MCF 10A (cell line): Measurements from ENCODE around the gene GAB4. TPM values are rescaled to one million over a fixed set of nuclear protein-coding genes. Genes with fewer than 3 reads are reported as not detected.
"Not testable (repeated sequence)": the region's sequence is repeated elsewhere in the genome, so short reads cannot be mapped to it uniquely, and the experiment has no call there.

ENCODE experiments used
- BruUV-seq: library from RNA; stranded (reverse); fragments of 400-500 nt; replicated peaks from 2 replicates; lab custom pipeline; 2021; lab: Mats Ljungman, UMichigan
- CTCF ChIA-PET: fragments of 300-600 bp; sonication (Branson Sonifier 250); formaldehyde crosslinking; extraction: SDS; loops from one replicate; lab custom pipeline; 2021; ENCODE audit warnings: antibody characterized with exemption, inconsistent platforms; lab: Yijun Ruan, JAX
- POLR2A ChIA-PET: fragments of 300-600, 350-650 bp; sonication (Branson Sonifier 250); formaldehyde crosslinking; extraction: SDS; loops from one replicate; lab custom pipeline; 2020; ENCODE audit warnings: antibody characterized with exemption, inconsistent platforms; lab: Yijun Ruan, JAX
- DNase-seq: peaks from one replicate; pipeline ENCODE4 v3.0.0-alpha.2; 2018; ENCODE audit not compliant: unreplicated experiment
- H3K27ac Mint-ChIP-seq: one replicate; pipeline ENCODE4 v1.8.0; 2022; ENCODE audit warnings: mild to moderate bottlenecking, low read depth, mixed read lengths; ENCODE audit not compliant: unreplicated experiment
- H3K27me3 Mint-ChIP-seq: one replicate; pipeline ENCODE4 v1.8.0; 2022; ENCODE audit warnings: mixed read lengths; ENCODE audit not compliant: insufficient read depth, unreplicated experiment
- H3K36me3 Mint-ChIP-seq: one replicate; pipeline ENCODE4 v1.8.0; 2022; ENCODE audit warnings: mild to moderate bottlenecking, moderate library complexity, mixed read lengths; ENCODE audit not compliant: insufficient read depth, unreplicated experiment
- H3K4me1 Mint-ChIP-seq: one replicate; pipeline ENCODE4 v1.8.0; 2022; ENCODE audit warnings: mixed read lengths; ENCODE audit not compliant: insufficient read depth, unreplicated experiment
- H3K4me3 Mint-ChIP-seq: one replicate; pipeline ENCODE4 v1.8.0; 2022; ENCODE audit warnings: mild to moderate bottlenecking, moderate library complexity, mixed read lengths; ENCODE audit not compliant: unreplicated experiment
- H3K9me3 Mint-ChIP-seq: one replicate; pipeline ENCODE4 v1.8.0; 2022; ENCODE audit warnings: mixed read lengths; ENCODE audit not compliant: unreplicated experiment
- CTCF ChIP-seq: fragments of 200-600 bp; IDR thresholded peaks from one replicate; pipeline ENCODE4 v1.8.0; 2022; ENCODE audit warnings: antibody characterized with exemption, mild to moderate bottlenecking; ENCODE audit not compliant: unreplicated experiment
- intact Hi-C: fragments of 100-400 bp; cut with micrococcal nuclease; formaldehyde crosslinking; loops from 2 replicates; pipeline ENCODE4 v1.14.1; 2022
- total RNA-seq: library from RNA; stranded (reverse); gene quantifications from 2 replicates; pipeline ENCODE4 v1.2.3, GENCODE V29; 2022

The GAB4 gene
- total RNA-seq, 1 experiment from 2014 or later, result not detected

GRCh38 chr22:17047656-17048055 lies 39.6 kb upstream of the GAB4 start:
- no peaks in the 10 kb centered on the region for H3K27me3 Mint-ChIP-seq
- H3K27ac Mint-ChIP-seq, result peak overlapping the region; percentile 17
- peaks cover 61% of the 10 kb centered on the region for H3K36me3 Mint-ChIP-seq
- H3K4me1 Mint-ChIP-seq, result no peaks in the 10 kb centered on the region
- no peaks in the 10 kb centered on the region for H3K9me3 Mint-ChIP-seq
- DNase-seq, result no peak
- no TSS peak for BruUV-seq
- CTCF ChIA-PET, result interaction anchor here (3.3 kb wide), 1 partner anchor 11 kb away, joined by 25 read pairs; no protein-coding TSS in a partner anchor
- no peak overlapping the region for H3K4me3 Mint-ChIP-seq
- TF ChIP-seq CTCF, result no peak
- intact Hi-C loops, result no loop called here
- POLR2A ChIA-PET, result no interaction called here

DNA sequence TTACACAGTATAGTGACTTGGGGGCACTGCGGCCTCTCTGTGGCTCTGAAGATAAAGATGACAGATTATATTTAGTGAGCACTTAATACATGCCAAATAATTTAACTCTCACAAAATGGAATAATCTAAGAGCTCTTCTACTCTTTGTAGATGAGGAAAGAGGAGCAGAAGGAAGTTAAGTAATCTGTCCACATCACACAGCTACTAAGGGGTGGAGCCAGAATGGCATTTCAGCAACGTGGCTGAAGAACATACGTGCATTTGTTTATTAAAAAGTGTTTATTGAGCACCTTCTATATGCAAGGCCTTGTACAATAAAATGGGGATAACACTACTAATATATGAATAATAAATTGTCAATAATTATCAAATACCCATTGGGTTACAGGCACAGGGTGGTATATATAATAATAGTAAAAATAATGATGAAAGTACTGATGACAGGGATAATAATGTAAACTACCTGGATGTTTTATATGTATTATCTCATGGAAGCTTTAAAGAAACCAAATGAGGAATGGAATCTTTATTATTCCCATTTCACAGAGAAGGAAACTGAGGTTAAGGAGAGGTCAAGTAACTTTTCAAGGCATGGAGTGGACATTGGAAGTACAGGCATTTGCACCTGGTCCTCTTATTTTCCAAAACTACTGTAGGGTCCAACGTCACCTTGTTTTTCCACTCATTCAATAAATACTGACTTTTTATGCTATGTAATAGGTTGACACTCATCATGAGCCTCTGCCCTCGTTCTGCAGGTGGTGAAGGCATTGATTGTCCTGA lies 38.7 kb upstream of the GAB4 start:
- H3K4me3 Mint-ChIP-seq, result no peak overlapping the region
- H3K36me3 Mint-ChIP-seq, result peaks cover 57% of the 10 kb centered on the region
- no peak for TF ChIP-seq CTCF
- H3K27me3 Mint-ChIP-seq, result no peaks in the 10 kb centered on the region
- no peaks in the 10 kb centered on the region for H3K4me1 Mint-ChIP-seq
- CTCF ChIA-PET, result interaction anchor here (0.7 to 3.3 kb wide), 3 partner anchors 12 to 75 kb away, joined by 3 to 17 read pairs (median 3); no protein-coding TSS in a partner anchor
- no peak for DNase-seq
- POLR2A ChIA-PET, result no interaction called here
- no peak overlapping the region for H3K27ac Mint-ChIP-seq
- intact Hi-C loops, result no loop called here
- no TSS peak for BruUV-seq
- H3K9me3 Mint-ChIP-seq, result no peaks in the 10 kb centered on the region

DNA sequence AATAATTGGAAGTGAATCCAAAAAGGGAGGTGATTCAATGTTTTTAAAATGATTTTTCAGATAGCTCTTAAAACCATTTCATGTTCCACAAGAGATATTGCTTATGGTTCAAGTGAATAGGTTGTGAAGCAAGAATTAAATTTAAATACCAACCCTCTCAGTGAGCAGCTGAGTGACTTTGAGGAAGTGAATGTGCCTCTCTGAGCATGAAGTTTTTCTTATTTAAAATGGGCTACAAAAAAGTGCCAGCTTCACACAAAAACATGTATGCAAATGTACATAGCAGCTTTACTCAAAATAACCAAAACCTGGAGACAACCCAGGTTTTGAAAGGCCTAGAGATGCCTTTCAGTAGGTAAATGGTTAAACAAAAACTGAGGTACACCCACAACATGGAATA lies 35.5 kb upstream of the GAB4 start:
- no peak for DNase-seq
- H3K27ac Mint-ChIP-seq, result no peak overlapping the region
- intact Hi-C loops, result no loop called here
- peaks cover 9% of the 10 kb centered on the region for H3K4me1 Mint-ChIP-seq
- CTCF ChIA-PET, result interaction anchor here (0.6 to 1.0 kb wide), 3 partner anchors 13 to 118 kb away, joined by 3 to 14 read pairs (median 3); no protein-coding TSS in a partner anchor
- BruUV-seq, result no TSS peak
- H3K27me3 Mint-ChIP-seq, result no peaks in the 10 kb centered on the region
- H3K4me3 Mint-ChIP-seq, result no peak overlapping the region
- no peaks in the 10 kb centered on the region for H3K9me3 Mint-ChIP-seq
- H3K36me3 Mint-ChIP-seq, result peaks cover 31% of the 10 kb centered on the region
- POLR2A ChIA-PET, result no interaction called here
- no peak for TF ChIP-seq CTCF

DNA sequence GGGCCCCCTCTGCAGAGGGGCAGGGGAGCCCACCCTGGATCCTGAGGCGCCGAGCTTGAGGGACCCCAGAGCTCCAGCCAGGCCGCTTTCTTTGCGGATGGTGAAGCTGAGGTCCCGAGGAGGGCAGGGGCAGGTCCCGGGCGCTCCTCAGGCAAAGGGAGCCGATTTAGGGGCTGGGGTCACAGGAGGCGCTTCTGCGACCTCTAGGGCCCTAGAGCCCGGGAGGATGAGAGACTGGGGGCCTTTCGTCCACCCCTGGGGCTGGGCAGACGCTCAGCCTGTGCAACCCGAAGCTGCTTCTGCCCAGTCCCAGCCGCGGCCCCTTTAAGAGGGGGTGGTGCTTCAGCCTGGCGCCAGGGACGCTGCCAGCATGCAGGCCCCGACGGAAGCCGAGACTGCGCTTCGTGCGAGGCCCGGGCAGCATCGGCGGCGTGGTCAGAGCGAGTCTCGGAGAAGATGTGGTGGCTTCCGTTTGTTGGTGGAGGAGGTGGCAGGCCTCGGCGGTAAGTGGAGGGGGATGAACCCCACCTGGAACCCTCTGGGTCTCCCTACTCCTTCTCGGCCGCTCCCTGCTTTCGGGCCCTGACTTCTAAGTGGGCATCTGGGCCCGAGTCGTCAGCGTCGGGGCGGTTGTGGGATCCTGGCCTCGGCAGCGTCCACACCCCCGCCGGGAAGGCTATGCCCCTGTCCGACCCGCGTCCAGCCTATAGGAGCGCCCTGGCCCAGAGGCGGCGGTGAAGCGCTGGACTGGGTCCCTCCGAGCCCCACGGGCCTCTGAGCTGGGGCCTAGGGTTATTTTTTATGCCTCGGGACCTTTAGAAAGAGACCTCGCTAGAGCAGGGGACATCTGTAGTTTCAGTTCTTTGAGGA lies 29.1 kb upstream of the GAB4 start:
- POLR2A ChIA-PET, result interaction anchor here (0.6 kb wide), 1 partner anchor 459 kb away, joined by 3 read pairs; no protein-coding TSS in a partner anchor
- CTCF ChIA-PET, H3K27me3 Mint-ChIP-seq, H3K36me3 Mint-ChIP-seq, H3K9me3 Mint-ChIP-seq, intact Hi-C loops: not testable (repeated sequence)
- peaks cover 25% of the 10 kb centered on the region for H3K4me1 Mint-ChIP-seq
- TSS peak; percentile 57 for BruUV-seq
- peak; percentile 66 for DNase-seq
- peak overlapping the region; percentile 94 for H3K4me3 Mint-ChIP-seq
- H3K27ac Mint-ChIP-seq, result peak overlapping the region; percentile 98

- CTCF ChIA-PET, H3K9me3 Mint-ChIP-seq, H3K36me3 Mint-ChIP-seq, intact Hi-C loops, BruUV-seq, H3K27me3 Mint-ChIP-seq: not testable (repeated sequence)
- H3K27ac Mint-ChIP-seq, result peak overlapping the region; percentile 78
- H3K4me1 Mint-ChIP-seq, result peaks cover 25% of the 10 kb centered on the region
- H3K4me3 Mint-ChIP-seq, result peak overlapping the region; percentile 94
- DNase-seq, result peak; percentile 21
- POLR2A ChIA-PET, result interaction anchor here (0.6 kb wide), 1 partner anchor 458 kb away, joined by 3 read pairs; no protein-coding TSS in a partner anchor
Observed at GRCh38 chr22:17035976-17036841, 28.2 kb upstream of the GAB4 start.
